Memory B cell (primary cell): ENCODE results near the gene A2M.

Experiments
- ATAC-seq: fragments of 150-1000 bp; cut with Tn5 transposase; 2 replicates; pipeline ENCODE4 v1.10.0; 2021; ENCODE audit warnings: low read depth, mild to moderate bottlenecking, moderate library complexity
- DNase-seq, 2 donors: peaks; one replicate each; pipeline ENCODE4 v3.0.0; 2022; ENCODE audit warnings: low spot score in 2 of 2
- H3K27ac Mint-ChIP-seq: one replicate; pipeline ENCODE4 v1.8.0; 2022; ENCODE audit warnings: mild to moderate bottlenecking, moderate library complexity, mixed read lengths
- H3K27me3 Mint-ChIP-seq: one replicate; pipeline ENCODE4 v1.8.0; 2022; ENCODE audit warnings: mixed read lengths
- H3K36me3 Mint-ChIP-seq: one replicate; pipeline ENCODE4 v1.8.0; 2022; ENCODE audit warnings: mild to moderate bottlenecking, mixed read lengths
- H3K4me1 Mint-ChIP-seq: one replicate; pipeline ENCODE4 v1.8.0; 2022; ENCODE audit warnings: mixed read lengths
- H3K4me3 Mint-ChIP-seq: one replicate; pipeline ENCODE4 v1.8.0; 2022; ENCODE audit warnings: mild to moderate bottlenecking, moderate library complexity, mixed read lengths
- H3K9me3 Mint-ChIP-seq: one replicate; pipeline ENCODE4 v1.8.0; 2022; ENCODE audit warnings: mixed read lengths

The A2M gene

DNA sequence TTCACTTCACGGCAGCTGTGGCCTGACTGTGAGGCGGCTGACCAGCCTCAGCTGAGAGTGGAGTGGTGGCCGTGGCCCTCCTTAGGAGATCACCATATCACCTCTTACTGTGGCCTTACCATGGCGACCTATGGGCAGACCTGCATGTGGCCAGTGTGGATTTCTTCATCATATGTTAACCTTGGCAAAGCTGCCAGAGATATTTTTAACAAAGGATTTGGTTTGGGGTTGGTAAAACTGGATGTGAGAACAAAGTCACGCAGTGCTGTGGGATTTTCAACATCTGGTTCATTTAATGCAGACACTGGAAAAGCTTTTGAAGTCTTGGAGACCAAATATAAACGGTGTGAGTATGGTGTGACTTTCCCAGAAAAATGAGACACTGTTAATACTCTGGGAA, 79.5 kb downstream of the A2M start:
- DNase-seq (no peak), ATAC-seq (no peak)
- Mint-ChIP-seq H3K27ac (no peak overlapping the region), H3K4me3 (no peak overlapping the region), H3K4me1 (no peaks in the 10 kb centered on the region), H3K27me3 (no peaks in the 10 kb centered on the region), H3K9me3 (no peaks in the 10 kb centered on the region), H3K36me3 (no peaks in the 10 kb centered on the region)

DNA sequence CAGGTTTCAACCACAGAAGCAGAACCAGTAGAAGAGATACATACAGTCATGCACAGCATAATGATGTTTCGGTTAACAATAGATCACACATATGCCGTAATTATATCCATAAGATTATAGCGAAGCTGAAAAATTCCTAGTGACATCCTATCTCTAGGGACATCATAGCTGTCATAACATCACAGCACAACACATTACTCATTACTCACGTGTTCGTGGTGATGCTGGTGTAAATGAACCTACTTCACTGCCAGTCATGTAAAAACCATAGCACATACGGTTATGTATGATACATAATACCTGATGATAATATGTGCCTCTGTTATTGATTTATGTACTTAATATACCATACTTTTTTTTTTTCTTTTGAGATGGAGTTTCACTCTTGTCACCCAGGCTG, 81.6 kb downstream of the A2M start:
- ATAC-seq, result no peak
- no peaks in the 10 kb centered on the region for H3K9me3 Mint-ChIP-seq
- H3K4me3 Mint-ChIP-seq, result no peak overlapping the region
- H3K36me3 Mint-ChIP-seq, result no peaks in the 10 kb centered on the region
- no peak overlapping the region for H3K27ac Mint-ChIP-seq
- no peak for DNase-seq
- H3K4me1 Mint-ChIP-seq, result no peaks in the 10 kb centered on the region
- H3K27me3 Mint-ChIP-seq, result no peaks in the 10 kb centered on the region

DNA sequence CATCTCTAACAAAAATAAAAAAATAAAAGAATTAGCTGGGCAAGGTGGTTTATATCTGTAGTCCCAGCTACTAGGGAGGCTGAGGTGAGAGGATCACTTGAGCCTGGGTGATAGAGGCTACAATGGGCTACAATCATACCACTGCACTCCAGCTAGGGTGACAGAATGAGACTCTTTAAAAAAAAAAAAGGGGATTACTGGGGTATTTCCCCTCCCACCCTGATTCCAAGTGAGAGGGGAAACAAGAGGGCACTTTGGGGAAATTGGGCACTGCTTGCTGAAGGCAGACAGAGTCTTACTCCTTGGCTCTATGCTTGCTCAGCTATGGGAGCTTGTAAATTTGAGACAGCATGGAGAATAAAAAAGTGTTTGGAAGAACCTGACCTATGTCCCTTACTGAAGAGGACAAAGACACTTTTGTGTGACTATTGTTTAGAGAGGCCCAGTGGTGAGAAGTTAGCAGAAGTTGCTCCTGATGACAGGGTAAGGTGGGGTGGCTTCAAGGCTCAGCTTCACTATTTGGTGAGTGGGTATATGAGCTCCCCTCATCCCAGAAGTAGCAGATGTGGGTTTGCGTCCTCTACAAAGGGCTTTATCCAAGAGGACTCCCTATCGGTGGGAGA, 82.3 kb downstream of the A2M start:
- H3K27ac Mint-ChIP-seq, result no peak overlapping the region
- H3K27me3 Mint-ChIP-seq, result no peaks in the 10 kb centered on the region
- no peaks in the 10 kb centered on the region for H3K4me1 Mint-ChIP-seq

DNA sequence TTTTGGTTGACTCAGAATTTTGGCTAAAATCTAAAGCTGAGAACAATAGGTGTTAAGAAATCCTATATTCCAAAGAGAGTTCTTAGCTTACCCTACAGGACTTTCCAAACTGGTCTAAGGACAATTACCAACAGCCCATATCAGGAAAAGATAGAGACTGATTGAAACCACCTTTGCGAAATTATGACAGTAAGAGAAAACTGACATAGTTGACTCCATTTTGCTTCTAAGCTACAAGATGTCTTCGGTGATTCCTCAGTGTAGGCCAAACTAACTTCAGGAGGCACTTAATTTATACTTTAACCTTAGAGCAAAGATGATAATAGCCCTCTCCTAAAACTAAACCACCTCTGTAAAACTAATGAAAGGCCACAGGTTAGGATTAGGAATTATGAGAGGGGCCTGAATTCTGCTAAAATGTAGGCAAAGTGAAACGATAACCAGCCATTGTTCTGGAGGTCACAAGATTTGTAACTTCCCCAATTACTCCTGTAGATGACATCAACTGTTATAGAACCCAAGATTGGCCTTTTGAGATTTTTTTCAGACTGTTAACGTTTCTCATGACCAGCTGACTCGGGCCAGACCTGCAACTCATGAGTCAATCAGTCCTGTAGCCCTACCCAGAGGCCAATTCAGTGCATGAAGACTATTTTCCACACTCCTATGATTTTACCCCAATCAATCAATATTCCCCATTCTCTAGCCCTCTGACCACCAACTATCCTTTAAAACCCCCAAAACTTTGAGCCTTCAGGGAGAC, 83.3 kb downstream of the A2M start:
- Mint-ChIP-seq H3K27me3 (no peaks in the 10 kb centered on the region), H3K4me1 (no peaks in the 10 kb centered on the region), H3K4me3 (no peak overlapping the region), H3K36me3 (no peaks in the 10 kb centered on the region), H3K9me3 (peaks cover 2% of the 10 kb centered on the region), H3K27ac (no peak overlapping the region)
- ATAC-seq (peak; percentile 39), DNase-seq (no peak)

More for the DNA sequence above, 82.3 kb downstream of the A2M start:
- Mint-ChIP-seq H3K9me3 (no peaks in the 10 kb centered on the region), H3K36me3 (no peaks in the 10 kb centered on the region), H3K4me3 (no peak overlapping the region)
- no peak for ATAC-seq
- DNase-seq, result no peak

DNA sequence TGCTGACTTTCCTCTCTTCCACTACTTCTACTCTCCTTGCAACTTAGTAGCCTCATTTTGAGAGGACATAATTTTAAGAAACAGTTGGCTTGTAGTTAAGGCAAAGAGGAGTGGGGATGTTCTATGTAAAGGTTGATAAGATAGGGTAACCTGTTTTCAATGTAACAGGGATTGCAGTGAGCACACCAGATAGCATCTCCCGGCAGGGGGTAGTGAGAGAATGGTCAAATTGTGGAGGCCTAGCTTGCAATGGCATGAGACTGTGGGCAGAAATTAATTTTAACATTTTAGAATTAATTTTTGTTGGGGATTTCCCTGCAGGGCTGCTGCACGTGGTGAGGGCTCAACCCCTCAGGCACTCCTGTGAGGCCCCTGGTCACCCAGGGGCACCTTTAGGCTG, 84.9 kb downstream of the A2M start:
- no peaks in the 10 kb centered on the region for H3K27me3 Mint-ChIP-seq
- no peak for ATAC-seq
- DNase-seq, result no peak
- H3K9me3 Mint-ChIP-seq, result peaks cover 2% of the 10 kb centered on the region
- H3K27ac Mint-ChIP-seq, result no peak overlapping the region
- no peaks in the 10 kb centered on the region for H3K36me3 Mint-ChIP-seq
- no peak overlapping the region for H3K4me3 Mint-ChIP-seq
- H3K4me1 Mint-ChIP-seq, result no peaks in the 10 kb centered on the region

DNA sequence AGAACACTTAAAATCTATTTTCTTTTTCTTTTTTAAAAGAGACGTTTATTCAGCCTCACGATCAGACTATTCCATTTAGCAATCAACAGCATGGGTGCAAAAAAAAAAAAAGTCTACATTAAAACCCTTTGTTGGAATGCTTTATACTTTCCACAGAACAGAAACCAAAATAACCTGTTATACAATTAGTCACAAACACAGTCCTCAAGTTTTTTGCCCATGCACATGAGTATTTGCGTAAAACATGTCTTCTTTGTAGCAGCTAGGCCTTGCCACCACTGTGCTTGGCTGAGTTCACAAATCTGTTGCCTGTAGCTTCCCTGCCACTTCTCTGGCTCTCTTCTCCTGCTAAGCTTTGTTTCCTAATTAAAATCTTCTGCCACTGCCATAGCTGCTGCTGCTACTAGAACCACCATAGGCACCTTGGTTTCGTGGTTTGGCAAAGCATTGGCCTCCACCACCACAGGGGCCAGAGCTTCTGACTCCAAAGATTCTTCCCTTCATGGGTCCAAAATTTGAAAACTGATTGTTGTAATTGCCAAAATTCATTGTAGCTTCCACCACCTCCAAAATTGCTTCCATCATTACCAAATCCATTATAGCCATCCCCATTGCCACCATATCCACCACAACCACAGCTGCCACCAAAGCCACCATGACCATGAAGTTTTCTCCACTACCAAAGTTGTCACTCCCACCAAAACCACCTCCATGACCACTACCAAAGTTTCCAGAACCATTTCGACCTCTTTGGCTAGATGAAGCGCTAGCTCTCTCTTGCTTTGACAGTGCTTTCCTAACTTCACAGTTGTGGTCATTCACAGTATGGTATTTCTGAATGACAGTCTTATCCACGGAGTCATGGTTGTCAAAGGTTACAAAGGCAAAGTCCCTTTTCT, 88.3 kb downstream of the A2M start:
- Mint-ChIP-seq H3K4me3 (no peak overlapping the region), H3K9me3 (peaks cover 2% of the 10 kb centered on the region), H3K27ac (no peak overlapping the region), H3K4me1 (no peaks in the 10 kb centered on the region), H3K36me3 (no peaks in the 10 kb centered on the region), H3K27me3 (no peaks in the 10 kb centered on the region)
- DNase-seq (no peak), ATAC-seq (no peak)

DNA sequence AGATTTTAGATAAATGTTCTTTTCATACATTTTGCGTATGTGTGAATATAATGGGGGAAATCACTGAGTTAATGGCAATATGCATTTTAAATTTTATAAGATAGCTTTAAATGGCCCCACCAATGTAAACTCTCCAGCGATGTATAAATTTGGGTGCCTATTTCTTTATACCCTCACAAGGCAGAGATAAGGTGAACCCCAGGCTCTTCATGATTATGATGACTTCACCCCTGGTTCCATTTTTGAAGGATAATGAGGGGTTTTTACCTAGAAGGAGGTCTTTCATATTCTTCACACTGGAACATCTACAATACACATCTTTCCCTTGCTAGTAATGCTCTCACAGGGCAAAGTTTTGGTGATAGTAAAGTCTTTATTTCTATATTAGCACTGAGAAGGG, 91.2 kb downstream of the A2M start:
- ATAC-seq (no peak), DNase-seq (no peak)
- no peaks in the 10 kb centered on the region for H3K27me3 Mint-ChIP-seq
- H3K4me3 Mint-ChIP-seq, result no peak overlapping the region
- H3K4me1 Mint-ChIP-seq, result no peaks in the 10 kb centered on the region
- peaks cover 2% of the 10 kb centered on the region for H3K9me3 Mint-ChIP-seq
- H3K27ac Mint-ChIP-seq, result no peak overlapping the region
- no peaks in the 10 kb centered on the region for H3K36me3 Mint-ChIP-seq

DNA sequence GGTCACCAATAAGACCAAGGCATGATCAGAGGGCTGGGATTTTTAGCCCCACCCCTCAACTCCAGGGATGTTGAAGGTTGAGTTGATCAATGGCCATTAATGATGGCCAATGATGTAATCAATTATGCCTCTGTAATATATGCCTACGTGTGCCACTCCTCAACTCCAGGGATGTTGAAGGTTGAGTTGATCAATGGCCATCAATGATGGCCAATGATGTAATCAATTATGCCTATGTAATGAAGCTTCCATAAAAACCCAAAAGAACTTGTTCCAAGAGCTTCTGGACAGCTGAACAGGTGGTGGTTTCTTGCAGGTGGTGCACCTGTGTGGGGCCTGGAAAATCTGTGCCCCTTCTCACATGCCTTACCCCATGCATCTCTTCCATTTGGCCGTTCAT, 93.1 kb downstream of the A2M start:
- no peak overlapping the region for H3K27ac Mint-ChIP-seq
- peaks cover under 1% of the 10 kb centered on the region for H3K36me3 Mint-ChIP-seq
- DNase-seq (no peak), ATAC-seq (no peak)
- H3K4me1 Mint-ChIP-seq, result no peaks in the 10 kb centered on the region
- no peak overlapping the region for H3K4me3 Mint-ChIP-seq
- no peaks in the 10 kb centered on the region for H3K27me3 Mint-ChIP-seq
- peaks cover 4% of the 10 kb centered on the region for H3K9me3 Mint-ChIP-seq
